Astrocyte (in vitro differentiated cells and primary cell): Measurements from ENCODE around the gene RUSF1.

Source experiments
- EZH2 ChIP-seq: IDR thresholded peaks from 2 replicates; pipeline ENCODE4 v1.6.1; 2012; ENCODE audit warnings: mild to moderate bottlenecking, low read length, inconsistent platforms; ENCODE audit not compliant: insufficient read depth
- TF ChIP-seq, protein P1 (sequence below): IDR thresholded peaks from 2 replicates; pipeline ENCODE4 v1.5.1; 2011; ENCODE audit warnings: low read depth, mild to moderate bottlenecking, inconsistent platforms, low read length, moderate library complexity; ENCODE audit not compliant: insufficient read depth

GRCh38 chr16:31489298-31489564 is 19.0 kb downstream of the RUSF1 start:
- TF ChIP-seq, protein P1, sequence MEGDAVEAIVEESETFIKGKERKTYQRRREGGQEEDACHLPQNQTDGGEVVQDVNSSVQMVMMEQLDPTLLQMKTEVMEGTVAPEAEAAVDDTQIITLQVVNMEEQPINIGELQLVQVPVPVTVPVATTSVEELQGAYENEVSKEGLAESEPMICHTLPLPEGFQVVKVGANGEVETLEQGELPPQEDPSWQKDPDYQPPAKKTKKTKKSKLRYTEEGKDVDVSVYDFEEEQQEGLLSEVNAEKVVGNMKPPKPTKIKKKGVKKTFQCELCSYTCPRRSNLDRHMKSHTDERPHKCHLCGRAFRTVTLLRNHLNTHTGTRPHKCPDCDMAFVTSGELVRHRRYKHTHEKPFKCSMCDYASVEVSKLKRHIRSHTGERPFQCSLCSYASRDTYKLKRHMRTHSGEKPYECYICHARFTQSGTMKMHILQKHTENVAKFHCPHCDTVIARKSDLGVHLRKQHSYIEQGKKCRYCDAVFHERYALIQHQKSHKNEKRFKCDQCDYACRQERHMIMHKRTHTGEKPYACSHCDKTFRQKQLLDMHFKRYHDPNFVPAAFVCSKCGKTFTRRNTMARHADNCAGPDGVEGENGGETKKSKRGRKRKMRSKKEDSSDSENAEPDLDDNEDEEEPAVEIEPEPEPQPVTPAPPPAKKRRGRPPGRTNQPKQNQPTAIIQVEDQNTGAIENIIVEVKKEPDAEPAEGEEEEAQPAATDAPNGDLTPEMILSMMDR: no peak
- no peak for TF ChIP-seq EZH2
